Neural cell (in vitro differentiated cells): ENCODE data around the gene ESR2.

Experiments
- CTCF ChIP-seq: fragments of 450-650 bp; IDR thresholded peaks from 2 replicates; pipeline ENCODE4 v1.5.1; 2014; ENCODE audit warnings: antibody characterized with exemption, mild to moderate bottlenecking, moderate library complexity; ENCODE audit not compliant: poor library complexity, severe bottlenecking
- EZH2 ChIP-seq: fragments of 200-600, 300-800 bp; shearing (Covaris generic), sonication (generic); IDR thresholded peaks from 2 replicates; pipeline ENCODE4 v1.6.1; 2014; ENCODE audit warnings: antibody characterized with exemption, low read length, borderline replicate concordance, mild to moderate bottlenecking; ENCODE audit not compliant: insufficient read depth, poor library complexity, severe bottlenecking
- RAD21 ChIP-seq: fragments of 450-650 bp; conservative IDR thresholded peaks from 2 replicates; pipeline ENCODE4 v1.6.1; 2014; ENCODE audit warnings: antibody characterized with exemption, mild to moderate bottlenecking, moderate library complexity

- TF ChIP-seq CTCF: no peak
- TF ChIP-seq RAD21: no peak
- no peak for TF ChIP-seq EZH2
These were observed 28.9 kb downstream of the ESR2 start for GRCh38 chr14:64265222-64265621.
